WTC11 (cell line): ENCODE results near the gene AP5B1. TPM values are rescaled to one million over a fixed set of nuclear protein-coding genes. Genes with fewer than 3 reads are reported as not detected.

Experiments
- ATAC-seq: fragments of 200-7000 bp; cut with Tn5 transposase; 2 replicates; pipeline ENCODE4 v1.10.0; 2021; ENCODE audit warnings: mild to moderate bottlenecking, moderate library complexity
- CTCF ChIA-PET: fragments of 300-600 bp; sonication (Branson Sonifier 250); formaldehyde crosslinking; loops from one replicate; lab custom pipeline; 2021; ENCODE audit warnings: antibody characterized with exemption; lab: Charles Lee
- POLR2A ChIA-PET: fragments of 350-600 bp; sonication (Branson Sonifier 250); formaldehyde crosslinking; loops from one replicate; lab custom pipeline; 2021; ENCODE audit warnings: antibody characterized with exemption; lab: Charles Lee
- DNase-seq: peaks from one replicate; pipeline ENCODE4 v3.0.0; 2021; ENCODE audit warnings: low spot score
- H3K27ac Mint-ChIP-seq: 2 replicates; pipeline ENCODE4 v1.8.0; 2021; ENCODE audit warnings: mixed read lengths
- H3K27me3 Mint-ChIP-seq: 2 replicates; pipeline ENCODE4 v1.8.0; 2021; ENCODE audit warnings: low read depth, mild to moderate bottlenecking, moderate library complexity, mixed read lengths
- H3K36me3 Mint-ChIP-seq: 2 replicates; pipeline ENCODE4 v1.8.0; 2021; ENCODE audit warnings: mixed read lengths
- H3K4me1 Mint-ChIP-seq: 2 replicates; pipeline ENCODE4 v1.8.0; 2022; ENCODE audit warnings: mixed read lengths
- H3K4me3 Mint-ChIP-seq: 2 replicates; pipeline ENCODE4 v1.8.0; 2021; ENCODE audit warnings: mild to moderate bottlenecking, moderate library complexity, mixed read lengths
- H3K9me3 Mint-ChIP-seq: 2 replicates; pipeline ENCODE4 v1.8.0; 2021; ENCODE audit warnings: mixed read lengths
- CREB1 ChIP-seq: sonication (generic); formaldehyde crosslinking; IDR thresholded peaks from 2 replicates; pipeline ENCODE4 v1.8.0; 2023; ENCODE audit warnings: mild to moderate bottlenecking, missing genetic modification reagents
- ELF4 ChIP-seq: sonication (generic); formaldehyde crosslinking; IDR thresholded peaks from 2 replicates; pipeline ENCODE4 v1.8.1; 2022; ENCODE audit warnings: low read depth, mild to moderate bottlenecking, moderate library complexity, missing genetic modification reagents
- HMGA2 ChIP-seq: fragments of 250-450 bp; sonication (Bioruptor Pico); IDR thresholded peaks from 2 replicates; pipeline ENCODE4 v1.4.0; 2021; ENCODE audit warnings: mild to moderate bottlenecking, moderate library complexity
- JUN ChIP-seq: sonication (generic); formaldehyde crosslinking; IDR thresholded peaks from 2 replicates; pipeline ENCODE4 v1.8.0; 2023; ENCODE audit warnings: mild to moderate bottlenecking, missing genetic modification reagents
- ZBTB21 ChIP-seq: sonication (generic); formaldehyde crosslinking; IDR thresholded peaks from 2 replicates; pipeline ENCODE4 v1.8.1; 2023; ENCODE audit warnings: mild to moderate bottlenecking, missing genetic modification reagents, borderline replicate concordance
- ZNF138 ChIP-seq: sonication (generic); formaldehyde crosslinking; conservative IDR thresholded peaks from 2 replicates; pipeline ENCODE4 v1.8.1; 2022; ENCODE audit warnings: mild to moderate bottlenecking, moderate library complexity, missing genetic modification reagents
- ZNF232 ChIP-seq: sonication (generic); formaldehyde crosslinking; IDR thresholded peaks from 2 replicates; pipeline ENCODE4 v1.8.0; 2022; ENCODE audit warnings: mild to moderate bottlenecking, missing genetic modification reagents
- ZNF317 ChIP-seq: sonication (generic); formaldehyde crosslinking; IDR thresholded peaks from 2 replicates; pipeline ENCODE4 v1.8.1; 2023; ENCODE audit warnings: low read depth, mild to moderate bottlenecking, moderate library complexity, missing genetic modification reagents, borderline replicate concordance
- ZNF671 ChIP-seq: fragments of 250-450 bp; sonication (Bioruptor Pico); IDR thresholded peaks from 2 replicates; pipeline ENCODE4 v1.8.0; 2021; ENCODE audit warnings: mild to moderate bottlenecking
- total RNA-seq: library from RNA; stranded (reverse); gene quantifications from 3 replicates; pipeline ENCODE4 v1.2.3, GENCODE V29; 2021
- TF ChIP-seq, protein P1 (sequence below): fragments of 250-450 bp; sonication (Bioruptor Pico); IDR thresholded peaks from 2 replicates; pipeline ENCODE4 v2.1.2; 2022; ENCODE audit warnings: mild to moderate bottlenecking, moderate library complexity
- TF ChIP-seq, protein P2 (sequence below): sonication (generic); formaldehyde crosslinking; conservative IDR thresholded peaks from 2 replicates; pipeline ENCODE4 v1.8.1; 2022; ENCODE audit warnings: mild to moderate bottlenecking, missing genetic modification reagents
- TF ChIP-seq, protein P3 (sequence below): sonication (generic); formaldehyde crosslinking; IDR thresholded peaks from 2 replicates; pipeline ENCODE4 v1.8.0; 2023; ENCODE audit warnings: mild to moderate bottlenecking, missing genetic modification reagents
- TF ChIP-seq, protein P4 (sequence below): fragments of 200-600 bp; IDR thresholded peaks from 2 replicates; pipeline ENCODE4 v1.8.0; 2022; ENCODE audit warnings: antibody characterized with exemption
- TF ChIP-seq, protein P5 (sequence below): sonication (generic); formaldehyde crosslinking; IDR thresholded peaks from 2 replicates; pipeline ENCODE4 v1.8.0; 2022; ENCODE audit warnings: mild to moderate bottlenecking, missing genetic modification reagents
- TF ChIP-seq, protein P6 (sequence below): sonication (generic); formaldehyde crosslinking; IDR thresholded peaks from 2 replicates; pipeline ENCODE4 v1.8.1; 2023; ENCODE audit warnings: mild to moderate bottlenecking, moderate library complexity, missing genetic modification reagents
- TF ChIP-seq, protein P7 (sequence below): sonication (generic); formaldehyde crosslinking; IDR thresholded peaks from 2 replicates; pipeline ENCODE4 v1.8.1; 2022; ENCODE audit warnings: low read depth, missing genetic modification reagents, borderline replicate concordance
- TF ChIP-seq, protein P8 (sequence below): fragments of 250-450 bp; sonication (Bioruptor Pico); IDR thresholded peaks from 2 replicates; pipeline ENCODE4 v1.9.0; 2021; ENCODE audit warnings: mild to moderate bottlenecking
- TF ChIP-seq, protein P9 (sequence below): sonication (generic); formaldehyde crosslinking; IDR thresholded peaks from 2 replicates; pipeline ENCODE4 v1.8.0; 2022; ENCODE audit warnings: missing genetic modification reagents

The AP5B1 gene
- total RNA-seq, 1 experiment from 2014 or later = 17.2 TPM

DNA sequence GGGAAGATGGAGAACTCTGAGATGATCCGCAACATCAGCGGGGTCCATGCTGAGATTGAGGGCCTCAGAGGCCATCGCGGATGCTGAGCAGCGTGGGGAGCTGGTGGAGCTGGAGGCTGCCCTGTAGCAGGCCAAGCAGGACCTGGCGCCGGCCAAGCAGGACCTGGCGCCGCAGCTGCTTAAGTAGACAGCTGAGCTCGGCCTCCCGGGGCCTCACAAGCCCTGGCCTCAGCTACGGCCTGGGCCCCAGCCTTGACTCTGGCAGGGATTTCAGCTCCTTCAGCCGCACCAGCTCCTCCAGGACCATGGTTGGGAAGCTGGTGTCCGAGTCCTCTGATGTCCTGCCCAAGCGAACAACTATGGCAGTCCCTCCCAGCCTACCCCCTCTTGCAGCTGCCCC lies 52.9 kb downstream of the AP5B1 start:
- TF ChIP-seq, protein P1, sequence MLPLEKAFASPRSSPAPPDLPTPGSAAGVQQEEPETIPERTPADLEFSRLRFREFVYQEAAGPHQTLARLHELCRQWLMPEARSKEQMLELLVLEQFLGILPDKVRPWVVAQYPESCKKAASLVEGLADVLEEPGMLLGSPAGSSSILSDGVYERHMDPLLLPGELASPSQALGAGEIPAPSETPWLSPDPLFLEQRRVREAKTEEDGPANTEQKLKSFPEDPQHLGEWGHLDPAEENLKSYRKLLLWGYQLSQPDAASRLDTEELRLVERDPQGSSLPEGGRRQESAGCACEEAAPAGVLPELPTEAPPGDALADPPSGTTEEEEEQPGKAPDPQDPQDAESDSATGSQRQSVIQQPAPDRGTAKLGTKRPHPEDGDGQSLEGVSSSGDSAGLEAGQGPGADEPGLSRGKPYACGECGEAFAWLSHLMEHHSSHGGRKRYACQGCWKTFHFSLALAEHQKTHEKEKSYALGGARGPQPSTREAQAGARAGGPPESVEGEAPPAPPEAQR = no peak
- TF ChIP-seq, protein P2, sequence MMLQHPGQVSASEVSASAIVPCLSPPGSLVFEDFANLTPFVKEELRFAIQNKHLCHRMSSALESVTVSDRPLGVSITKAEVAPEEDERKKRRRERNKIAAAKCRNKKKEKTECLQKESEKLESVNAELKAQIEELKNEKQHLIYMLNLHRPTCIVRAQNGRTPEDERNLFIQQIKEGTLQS (CRISPR knock-in tag) = no peak
- TF ChIP-seq HMGA2 = no peak
- TF ChIP-seq, protein P3, sequence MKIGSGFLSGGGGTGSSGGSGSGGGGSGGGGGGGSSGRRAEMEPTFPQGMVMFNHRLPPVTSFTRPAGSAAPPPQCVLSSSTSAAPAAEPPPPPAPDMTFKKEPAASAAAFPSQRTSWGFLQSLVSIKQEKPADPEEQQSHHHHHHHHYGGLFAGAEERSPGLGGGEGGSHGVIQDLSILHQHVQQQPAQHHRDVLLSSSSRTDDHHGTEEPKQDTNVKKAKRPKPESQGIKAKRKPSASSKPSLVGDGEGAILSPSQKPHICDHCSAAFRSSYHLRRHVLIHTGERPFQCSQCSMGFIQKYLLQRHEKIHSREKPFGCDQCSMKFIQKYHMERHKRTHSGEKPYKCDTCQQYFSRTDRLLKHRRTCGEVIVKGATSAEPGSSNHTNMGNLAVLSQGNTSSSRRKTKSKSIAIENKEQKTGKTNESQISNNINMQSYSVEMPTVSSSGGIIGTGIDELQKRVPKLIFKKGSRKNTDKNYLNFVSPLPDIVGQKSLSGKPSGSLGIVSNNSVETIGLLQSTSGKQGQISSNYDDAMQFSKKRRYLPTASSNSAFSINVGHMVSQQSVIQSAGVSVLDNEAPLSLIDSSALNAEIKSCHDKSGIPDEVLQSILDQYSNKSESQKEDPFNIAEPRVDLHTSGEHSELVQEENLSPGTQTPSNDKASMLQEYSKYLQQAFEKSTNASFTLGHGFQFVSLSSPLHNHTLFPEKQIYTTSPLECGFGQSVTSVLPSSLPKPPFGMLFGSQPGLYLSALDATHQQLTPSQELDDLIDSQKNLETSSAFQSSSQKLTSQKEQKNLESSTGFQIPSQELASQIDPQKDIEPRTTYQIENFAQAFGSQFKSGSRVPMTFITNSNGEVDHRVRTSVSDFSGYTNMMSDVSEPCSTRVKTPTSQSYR (CRISPR knock-in tag) = no peak
- TF ChIP-seq, protein P4, sequence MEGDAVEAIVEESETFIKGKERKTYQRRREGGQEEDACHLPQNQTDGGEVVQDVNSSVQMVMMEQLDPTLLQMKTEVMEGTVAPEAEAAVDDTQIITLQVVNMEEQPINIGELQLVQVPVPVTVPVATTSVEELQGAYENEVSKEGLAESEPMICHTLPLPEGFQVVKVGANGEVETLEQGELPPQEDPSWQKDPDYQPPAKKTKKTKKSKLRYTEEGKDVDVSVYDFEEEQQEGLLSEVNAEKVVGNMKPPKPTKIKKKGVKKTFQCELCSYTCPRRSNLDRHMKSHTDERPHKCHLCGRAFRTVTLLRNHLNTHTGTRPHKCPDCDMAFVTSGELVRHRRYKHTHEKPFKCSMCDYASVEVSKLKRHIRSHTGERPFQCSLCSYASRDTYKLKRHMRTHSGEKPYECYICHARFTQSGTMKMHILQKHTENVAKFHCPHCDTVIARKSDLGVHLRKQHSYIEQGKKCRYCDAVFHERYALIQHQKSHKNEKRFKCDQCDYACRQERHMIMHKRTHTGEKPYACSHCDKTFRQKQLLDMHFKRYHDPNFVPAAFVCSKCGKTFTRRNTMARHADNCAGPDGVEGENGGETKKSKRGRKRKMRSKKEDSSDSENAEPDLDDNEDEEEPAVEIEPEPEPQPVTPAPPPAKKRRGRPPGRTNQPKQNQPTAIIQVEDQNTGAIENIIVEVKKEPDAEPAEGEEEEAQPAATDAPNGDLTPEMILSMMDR = no peak
- TF ChIP-seq, protein P5, sequence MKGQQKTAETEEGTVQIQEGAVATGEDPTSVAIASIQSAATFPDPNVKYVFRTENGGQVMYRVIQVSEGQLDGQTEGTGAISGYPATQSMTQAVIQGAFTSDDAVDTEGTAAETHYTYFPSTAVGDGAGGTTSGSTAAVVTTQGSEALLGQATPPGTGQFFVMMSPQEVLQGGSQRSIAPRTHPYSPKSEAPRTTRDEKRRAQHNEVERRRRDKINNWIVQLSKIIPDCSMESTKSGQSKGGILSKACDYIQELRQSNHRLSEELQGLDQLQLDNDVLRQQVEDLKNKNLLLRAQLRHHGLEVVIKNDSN = no peak
- TF ChIP-seq CREB1 (CRISPR knock-in tag) = no peak
- TF ChIP-seq, protein P6, sequence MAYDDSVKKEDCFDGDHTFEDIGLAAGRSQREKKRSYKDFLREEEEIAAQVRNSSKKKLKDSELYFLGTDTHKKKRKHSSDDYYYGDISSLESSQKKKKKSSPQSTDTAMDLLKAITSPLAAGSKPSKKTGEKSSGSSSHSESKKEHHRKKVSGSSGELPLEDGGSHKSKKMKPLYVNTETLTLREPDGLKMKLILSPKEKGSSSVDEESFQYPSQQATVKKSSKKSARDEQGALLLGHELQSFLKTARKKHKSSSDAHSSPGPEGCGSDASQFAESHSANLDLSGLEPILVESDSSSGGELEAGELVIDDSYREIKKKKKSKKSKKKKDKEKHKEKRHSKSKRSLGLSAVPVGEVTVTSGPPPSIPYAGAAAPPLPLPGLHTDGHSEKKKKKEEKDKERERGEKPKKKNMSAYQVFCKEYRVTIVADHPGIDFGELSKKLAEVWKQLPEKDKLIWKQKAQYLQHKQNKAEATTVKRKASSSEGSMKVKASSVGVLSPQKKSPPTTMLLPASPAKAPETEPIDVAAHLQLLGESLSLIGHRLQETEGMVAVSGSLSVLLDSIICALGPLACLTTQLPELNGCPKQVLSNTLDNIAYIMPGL = no peak
- no peak for TF ChIP-seq ZNF232 (CRISPR knock-in tag)
- TF ChIP-seq, protein P7, sequence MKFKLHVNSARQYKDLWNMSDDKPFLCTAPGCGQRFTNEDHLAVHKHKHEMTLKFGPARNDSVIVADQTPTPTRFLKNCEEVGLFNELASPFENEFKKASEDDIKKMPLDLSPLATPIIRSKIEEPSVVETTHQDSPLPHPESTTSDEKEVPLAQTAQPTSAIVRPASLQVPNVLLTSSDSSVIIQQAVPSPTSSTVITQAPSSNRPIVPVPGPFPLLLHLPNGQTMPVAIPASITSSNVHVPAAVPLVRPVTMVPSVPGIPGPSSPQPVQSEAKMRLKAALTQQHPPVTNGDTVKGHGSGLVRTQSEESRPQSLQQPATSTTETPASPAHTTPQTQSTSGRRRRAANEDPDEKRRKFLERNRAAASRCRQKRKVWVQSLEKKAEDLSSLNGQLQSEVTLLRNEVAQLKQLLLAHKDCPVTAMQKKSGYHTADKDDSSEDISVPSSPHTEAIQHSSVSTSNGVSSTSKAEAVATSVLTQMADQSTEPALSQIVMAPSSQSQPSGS = no peak
- TF ChIP-seq ZNF138 = no peak
- TF ChIP-seq ZNF317 (CRISPR knock-in tag) = no peak
- TF ChIP-seq ELF4 = no peak
- no peak for TF ChIP-seq ZBTB21
- TF ChIP-seq ZNF671 (CRISPR knock-in tag) = no peak
- TF ChIP-seq, protein P8, sequence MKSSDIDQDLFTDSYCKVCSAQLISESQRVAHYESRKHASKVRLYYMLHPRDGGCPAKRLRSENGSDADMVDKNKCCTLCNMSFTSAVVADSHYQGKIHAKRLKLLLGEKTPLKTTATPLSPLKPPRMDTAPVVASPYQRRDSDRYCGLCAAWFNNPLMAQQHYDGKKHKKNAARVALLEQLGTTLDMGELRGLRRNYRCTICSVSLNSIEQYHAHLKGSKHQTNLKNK (CRISPR knock-in tag) = no peak
- TF ChIP-seq, protein P9, sequence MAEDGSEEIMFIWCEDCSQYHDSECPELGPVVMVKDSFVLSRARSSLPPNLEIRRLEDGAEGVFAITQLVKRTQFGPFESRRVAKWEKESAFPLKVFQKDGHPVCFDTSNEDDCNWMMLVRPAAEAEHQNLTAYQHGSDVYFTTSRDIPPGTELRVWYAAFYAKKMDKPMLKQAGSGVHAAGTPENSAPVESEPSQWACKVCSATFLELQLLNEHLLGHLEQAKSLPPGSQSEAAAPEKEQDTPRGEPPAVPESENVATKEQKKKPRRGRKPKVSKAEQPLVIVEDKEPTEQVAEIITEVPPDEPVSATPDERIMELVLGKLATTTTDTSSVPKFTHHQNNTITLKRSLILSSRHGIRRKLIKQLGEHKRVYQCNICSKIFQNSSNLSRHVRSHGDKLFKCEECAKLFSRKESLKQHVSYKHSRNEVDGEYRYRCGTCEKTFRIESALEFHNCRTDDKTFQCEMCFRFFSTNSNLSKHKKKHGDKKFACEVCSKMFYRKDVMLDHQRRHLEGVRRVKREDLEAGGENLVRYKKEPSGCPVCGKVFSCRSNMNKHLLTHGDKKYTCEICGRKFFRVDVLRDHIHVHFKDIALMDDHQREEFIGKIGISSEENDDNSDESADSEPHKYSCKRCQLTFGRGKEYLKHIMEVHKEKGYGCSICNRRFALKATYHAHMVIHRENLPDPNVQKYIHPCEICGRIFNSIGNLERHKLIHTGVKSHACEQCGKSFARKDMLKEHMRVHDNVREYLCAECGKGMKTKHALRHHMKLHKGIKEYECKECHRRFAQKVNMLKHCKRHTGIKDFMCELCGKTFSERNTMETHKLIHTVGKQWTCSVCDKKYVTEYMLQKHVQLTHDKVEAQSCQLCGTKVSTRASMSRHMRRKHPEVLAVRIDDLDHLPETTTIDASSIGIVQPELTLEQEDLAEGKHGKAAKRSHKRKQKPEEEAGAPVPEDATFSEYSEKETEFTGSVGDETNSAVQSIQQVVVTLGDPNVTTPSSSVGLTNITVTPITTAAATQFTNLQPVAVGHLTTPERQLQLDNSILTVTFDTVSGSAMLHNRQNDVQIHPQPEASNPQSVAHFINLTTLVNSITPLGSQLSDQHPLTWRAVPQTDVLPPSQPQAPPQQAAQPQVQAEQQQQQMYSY (CRISPR knock-in tag) = no peak
- no peak for TF ChIP-seq JUN (CRISPR knock-in tag)
- DNase-seq (no peak), ATAC-seq (no peak)
- CTCF ChIA-PET = interaction anchor here (0.6 to 2.5 kb wide), 8 partner anchors 15 to 160 kb away, joined by 3 to 15 read pairs (median 5); partner anchors contain the start of genes FIBP and KAT5
- H3K36me3 Mint-ChIP-seq = no peaks in the 10 kb centered on the region
- H3K4me3 Mint-ChIP-seq = no peak overlapping the region
- peaks cover 7% of the 10 kb centered on the region for H3K9me3 Mint-ChIP-seq
- peaks cover 22% of the 10 kb centered on the region for H3K27me3 Mint-ChIP-seq
- no peak overlapping the region for H3K27ac Mint-ChIP-seq
- no peaks in the 10 kb centered on the region for H3K4me1 Mint-ChIP-seq
- POLR2A ChIA-PET = interaction anchor here (1.0 kb wide), 1 partner anchor 8 kb away, joined by 3 read pairs; no protein-coding TSS in a partner anchor
